C1 segment of cervical spinal cord (tissue), 14 donors: ENCODE data around the gene CDH4.

Experiments
- DNase-seq, 14 donors: peaks; one replicate each; lab custom pipeline; 2025; lab: John Stamatoyannopoulos, UW

The CDH4 gene

DNA sequence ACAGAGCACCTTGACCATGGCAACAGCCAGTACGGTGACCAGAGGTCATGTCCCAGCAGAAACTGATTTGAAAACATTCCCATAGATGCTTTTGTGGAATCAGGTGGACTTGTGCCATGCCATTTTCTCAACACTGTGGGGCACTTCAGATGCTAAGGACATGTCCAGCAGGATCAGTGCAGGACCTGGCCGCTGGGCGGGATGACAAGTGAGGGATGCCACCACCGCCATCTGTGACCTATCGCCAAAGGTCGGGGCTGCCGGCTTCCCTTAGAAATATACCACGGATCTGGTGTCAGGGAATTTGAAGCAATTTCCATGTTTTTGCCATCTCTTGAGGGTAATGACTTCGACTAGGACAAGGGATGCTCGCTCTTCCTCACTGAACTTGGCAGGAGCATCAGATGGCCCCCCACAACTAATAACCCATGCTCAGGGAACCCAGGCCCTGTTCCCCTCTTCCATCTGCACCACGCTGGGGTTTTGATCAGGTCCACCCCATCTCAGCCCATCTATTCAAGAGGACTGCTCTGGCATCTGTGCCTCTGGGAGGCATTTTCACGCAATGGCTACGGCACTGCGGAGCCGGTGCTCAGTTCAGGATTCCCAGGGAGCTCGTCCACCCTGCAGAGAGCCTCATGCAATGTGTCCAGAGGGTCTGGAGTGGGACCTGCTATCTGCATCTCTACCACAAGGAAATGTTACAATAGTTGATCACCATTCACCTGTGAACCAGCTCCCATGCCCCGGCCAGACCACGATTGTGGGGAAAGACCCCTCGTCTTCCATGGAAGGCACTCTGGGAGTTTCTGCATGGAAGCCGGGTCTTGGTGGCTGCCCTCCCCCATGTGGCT lies 511.1 kb downstream of the CDH4 start:
- no peak for DNase-seq

DNA sequence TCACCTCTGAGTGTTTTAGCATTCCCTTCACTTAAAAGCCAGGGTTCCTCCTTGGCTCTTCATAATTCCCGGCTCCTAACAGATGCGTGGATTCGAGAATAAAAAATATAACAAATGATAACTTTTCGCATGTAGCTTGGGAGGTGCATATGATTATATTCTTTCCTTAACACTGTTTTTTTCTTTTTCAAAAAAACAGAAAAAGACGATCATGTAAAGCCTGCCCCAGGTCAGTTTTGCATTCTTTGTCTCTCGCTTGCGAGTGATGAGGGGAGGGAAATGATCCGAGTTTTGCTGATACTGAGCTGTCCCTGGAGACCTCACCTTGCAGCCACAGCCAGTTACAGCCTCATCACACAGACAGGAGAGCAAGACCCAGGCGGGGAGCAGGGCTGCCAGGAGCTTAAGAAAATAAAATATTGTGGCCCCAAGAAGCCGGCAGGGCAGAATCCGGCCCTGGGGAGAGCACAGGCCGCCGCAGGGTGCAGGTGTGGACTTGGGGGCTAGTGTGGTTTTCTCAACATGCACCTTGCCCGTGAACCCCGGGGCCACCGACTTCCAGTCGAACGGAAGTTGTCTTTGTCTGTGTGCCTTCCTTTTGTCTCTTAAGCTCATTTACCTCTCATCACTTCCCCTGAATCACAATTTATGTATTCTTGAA lies 511.8 kb downstream of the CDH4 start:
- no peak for DNase-seq

DNA sequence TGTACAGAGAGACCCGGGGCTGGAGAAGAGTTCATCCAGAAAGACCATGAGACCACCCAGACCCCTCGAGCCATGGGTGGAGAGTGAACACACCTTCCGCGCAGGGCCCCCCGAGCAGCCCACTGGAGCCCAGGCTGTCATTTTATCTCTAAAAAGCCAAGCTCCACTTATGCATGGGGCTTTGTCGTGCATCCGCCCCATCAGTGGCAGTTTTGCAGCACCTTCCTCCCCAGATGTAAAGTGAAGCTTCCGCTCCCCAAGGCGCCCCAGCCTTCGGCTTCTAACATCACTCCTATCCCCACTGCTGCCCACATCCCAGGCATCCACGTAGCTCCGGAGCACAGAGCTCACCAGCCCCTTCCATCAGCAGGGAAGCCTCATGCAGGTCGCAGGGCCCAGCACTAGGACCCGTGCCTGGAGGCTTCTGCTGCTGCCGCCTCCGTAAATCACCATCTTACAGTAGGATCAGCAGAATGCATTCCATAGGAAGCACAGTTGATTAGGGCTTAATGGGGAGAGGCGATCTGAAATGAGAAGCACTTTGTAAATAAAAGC lies 512.5 kb downstream of the CDH4 start:
- DNase-seq, result no peak

DNA sequence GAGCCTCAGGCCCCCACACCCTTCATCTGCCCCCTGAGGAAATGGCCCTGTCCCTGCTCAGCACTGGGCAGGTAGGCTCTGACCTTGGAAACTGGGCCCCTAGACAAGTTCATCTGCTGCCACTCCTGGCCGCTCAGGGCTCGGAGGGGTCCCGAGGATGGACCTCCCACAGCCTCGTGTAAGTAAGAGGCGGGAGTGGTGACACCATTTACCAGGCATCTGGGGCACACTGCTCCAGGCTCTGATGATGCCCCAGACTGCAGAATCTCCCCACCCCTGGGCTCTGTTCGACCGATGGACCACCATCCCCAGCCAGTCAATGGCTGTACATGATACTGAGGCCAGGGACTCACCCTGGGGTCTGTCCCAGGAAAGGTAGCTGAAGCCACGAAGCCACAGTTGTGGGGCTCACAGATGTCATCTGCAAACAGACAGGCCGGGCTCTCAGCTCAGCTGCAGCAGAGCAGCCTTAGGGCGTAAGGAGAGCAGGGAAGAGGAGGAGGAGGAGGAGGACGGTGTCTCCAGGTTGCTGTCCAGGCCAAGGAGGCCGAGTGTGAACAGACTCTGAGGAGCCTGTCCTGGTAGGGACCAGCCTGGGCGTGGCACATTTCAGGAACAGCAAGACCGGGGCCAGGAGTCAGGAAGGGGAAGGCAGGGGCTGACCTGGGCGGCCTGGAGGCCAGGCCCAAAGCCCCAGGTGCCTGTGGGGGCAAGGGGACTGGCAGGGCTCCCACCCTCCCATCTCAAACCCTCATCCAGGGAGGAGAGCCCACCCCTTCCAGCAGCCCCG lies 513.2 kb downstream of the CDH4 start:
- no peak for DNase-seq

DNA sequence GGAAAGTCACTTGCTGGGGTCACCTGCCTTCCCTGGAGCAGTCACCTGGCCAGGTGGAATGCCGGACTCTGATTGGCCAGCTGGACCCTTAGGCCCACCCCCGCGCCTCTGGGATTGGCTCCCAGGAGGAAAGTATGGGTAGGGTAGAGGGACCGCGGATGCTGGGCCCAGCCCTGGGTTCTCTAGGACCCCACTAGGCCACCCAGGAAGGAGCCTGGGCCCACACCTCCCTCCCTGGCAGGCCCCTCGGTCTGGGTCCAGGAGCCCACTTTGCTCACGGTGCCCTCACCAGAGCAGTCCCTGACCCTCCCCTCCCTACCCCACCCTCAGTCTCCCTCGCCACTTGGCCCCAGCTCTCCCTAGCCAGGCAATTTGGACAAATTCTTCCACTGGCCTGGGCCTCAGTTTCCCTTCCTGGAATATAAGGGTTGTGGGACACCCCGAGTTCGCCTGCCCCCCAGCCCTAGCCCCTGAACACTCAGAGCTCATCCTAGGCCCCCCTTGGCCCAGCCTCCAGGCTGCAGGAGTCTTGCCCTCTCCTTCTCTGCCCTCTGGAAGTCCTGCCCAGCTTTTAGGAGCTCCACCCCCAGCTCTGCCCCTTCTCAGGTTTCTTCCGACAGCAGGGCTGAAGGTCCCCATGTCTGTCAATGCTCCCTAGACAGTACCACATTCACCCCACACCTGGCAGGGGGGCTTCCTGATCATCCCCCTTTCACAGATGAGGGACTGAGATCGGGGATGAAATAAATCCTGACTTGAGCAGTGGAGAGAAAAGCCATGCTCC lies 514.0 kb downstream of the CDH4 start:
- DNase-seq, result no peak

DNA sequence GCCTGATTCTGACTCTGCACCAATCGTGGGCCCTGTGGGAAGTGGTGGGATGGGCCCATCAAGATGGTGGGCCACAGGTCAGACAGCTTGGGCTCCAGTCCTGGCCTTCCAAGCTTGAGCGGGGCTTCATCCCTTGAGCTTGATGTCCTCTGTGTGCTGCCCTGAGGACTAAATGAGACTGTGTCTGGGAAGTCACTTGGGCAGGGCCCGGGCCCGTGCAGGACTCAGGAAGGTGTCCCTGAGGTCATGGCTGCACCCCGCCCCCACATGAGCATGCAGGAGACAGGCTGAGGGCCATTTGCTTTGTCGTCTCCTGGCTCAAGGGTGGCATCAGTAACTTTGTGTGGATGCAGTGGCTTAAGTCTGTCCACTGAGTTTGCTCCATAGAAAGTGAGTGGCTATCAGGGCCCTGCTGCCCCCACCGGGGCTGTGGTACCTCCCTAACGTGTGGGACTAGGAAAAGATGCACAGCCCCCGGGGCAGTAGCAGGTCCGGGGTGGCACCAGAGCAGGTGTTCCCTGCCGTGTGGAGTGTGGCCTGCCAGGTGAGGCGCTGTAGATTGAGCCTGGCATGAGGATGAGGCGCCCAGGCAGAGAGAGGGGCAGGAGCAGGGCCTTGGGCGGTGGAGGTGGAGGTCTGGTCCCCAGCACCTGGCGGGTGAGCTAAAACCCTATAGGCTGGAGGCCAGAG lies 515.0 kb downstream of the CDH4 start:
- DNase-seq, result no peak

DNA sequence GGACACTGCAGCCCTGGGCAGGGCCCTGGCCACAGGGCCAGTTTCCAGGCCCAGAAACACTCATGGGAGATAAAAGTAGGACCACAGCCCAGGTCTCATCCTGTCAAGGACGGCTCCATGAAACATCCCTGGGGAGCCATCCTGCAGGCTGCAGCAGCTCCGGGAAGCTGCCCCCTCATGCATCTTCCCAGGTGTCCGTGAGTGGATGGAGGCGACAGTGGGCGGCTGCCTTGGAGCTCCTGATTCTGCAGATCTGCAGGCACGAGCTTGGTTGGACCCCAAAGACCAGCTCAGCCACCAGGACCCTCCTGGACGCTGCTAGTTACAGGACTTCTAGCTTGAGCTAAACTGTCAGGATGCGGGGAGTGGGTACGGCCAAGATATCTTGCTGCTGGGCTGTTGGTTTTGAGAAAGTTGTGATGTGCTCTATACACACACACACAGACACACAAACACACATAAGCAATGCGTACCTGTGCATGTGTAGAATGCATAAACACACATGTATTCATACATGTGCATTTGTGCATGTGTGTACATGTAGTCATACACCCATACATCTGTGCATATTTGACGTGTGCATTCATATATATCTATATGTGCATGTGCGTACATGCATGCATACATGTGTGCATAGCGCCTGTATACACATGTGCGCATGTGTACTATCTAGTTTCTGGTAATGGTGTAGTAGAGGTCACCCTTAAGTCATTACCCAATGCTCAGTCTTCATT lies 515.9 kb downstream of the CDH4 start:
- no peak for DNase-seq

DNA sequence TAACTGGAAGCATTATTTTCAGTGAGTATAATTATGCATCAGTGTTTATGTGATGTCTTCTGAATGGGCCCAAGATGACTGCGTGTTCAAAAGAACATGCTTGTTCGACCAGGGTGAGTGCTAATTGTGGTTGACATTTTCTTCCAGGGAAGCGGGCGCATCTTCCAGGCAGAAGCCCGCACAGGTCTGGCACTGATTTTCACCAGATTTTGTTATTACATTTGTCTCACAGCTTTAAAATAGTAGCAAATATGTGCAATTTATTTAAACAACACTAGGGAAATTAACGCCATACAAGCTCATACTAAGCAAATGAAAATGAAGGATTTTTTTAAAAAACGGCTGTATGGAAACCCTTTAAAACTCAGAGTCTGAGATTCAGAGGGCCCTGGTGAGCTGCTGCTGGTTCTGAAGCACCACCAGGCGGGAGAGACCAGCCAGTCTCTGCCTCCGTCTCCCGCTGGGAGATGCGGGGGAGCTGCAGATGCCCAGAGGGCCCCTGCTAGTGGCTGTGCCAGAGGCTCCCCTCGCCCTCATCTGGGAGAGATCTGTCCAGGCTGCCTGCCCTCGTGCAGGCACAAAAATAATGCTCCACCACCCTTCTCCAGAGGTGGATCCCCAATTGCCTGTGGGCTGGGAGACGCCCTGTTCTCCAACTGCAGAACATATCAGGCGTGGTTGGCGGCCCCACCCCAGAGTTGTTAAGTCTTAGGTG lies 516.7 kb downstream of the CDH4 start:
- no peak for DNase-seq

DNA sequence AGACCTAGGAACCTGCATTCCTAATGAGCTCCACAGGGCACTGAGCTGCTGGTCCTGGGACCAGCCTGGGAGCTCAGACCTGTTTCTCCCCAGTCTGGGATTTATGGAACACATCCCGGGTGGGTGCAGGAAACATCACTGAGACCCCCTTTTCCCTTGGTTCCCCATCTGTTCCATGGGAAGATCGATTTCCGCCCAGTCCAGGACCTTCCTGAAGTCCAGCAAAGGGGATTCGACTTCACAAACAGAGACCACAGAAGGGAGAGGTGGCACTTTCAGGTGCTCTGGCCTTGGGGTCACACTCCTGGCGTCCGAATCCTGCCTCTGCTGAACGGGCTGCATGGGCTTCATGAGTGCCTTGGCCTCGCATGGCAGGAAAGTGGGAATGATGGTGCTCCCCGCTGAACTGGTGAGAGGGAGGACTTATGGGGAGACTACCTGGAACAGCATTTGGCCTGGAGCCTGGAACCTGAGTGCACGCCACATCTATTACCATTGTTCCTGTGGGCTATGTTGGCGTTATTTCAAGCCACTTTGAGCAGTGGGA lies 517.3 kb downstream of the CDH4 start:
- no peak for DNase-seq

DNA sequence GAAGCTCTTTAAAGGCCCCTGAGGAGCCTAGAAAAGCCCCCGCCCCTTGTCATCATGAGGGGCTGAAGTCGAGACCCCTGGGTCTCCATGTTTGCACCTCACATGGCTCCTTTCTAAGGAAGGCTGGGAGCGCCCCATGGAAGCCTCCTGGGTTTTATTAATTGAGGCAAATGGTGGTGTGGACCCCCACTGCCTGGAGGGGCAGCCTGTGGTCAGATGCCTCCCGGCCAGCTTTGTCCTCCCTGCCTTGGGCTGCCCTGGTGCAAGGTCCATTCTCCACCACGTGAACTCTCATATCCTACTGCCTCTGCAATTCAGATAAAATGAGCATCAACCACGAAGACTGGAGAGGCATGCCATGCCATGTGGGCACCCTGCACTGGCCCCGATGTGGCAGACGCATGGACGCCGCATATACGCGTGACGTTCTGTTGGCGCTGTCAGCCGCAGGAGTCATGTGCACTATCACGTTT lies 518.1 kb downstream of the CDH4 start:
- no peak for DNase-seq

DNA sequence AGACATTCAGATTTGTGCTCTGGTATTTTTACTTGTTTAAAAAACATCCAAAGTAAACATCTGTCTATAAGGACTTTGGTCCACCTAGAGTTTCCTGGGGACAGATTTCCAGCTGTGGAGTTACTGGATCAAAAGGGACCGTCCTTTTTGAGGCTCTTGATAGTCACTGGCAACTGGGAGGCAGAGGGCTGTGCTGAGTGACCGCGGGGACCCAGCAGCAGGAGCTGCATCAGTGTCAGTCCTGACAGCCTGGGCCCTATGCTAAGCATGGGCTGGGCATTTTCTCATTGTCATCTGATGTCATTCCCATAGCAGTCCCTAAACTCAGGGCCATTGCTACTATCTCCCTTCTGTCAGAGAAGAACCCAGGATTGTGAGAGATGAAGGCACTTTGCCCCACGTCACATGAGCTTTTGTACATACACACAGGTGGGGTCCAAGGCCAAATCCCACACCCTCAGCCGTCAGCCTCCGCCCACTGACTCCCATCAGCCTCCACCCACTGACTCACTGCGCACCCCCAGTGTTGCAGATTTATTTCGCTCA lies 519.8 kb downstream of the CDH4 start:
- DNase-seq, result no peak

DNA sequence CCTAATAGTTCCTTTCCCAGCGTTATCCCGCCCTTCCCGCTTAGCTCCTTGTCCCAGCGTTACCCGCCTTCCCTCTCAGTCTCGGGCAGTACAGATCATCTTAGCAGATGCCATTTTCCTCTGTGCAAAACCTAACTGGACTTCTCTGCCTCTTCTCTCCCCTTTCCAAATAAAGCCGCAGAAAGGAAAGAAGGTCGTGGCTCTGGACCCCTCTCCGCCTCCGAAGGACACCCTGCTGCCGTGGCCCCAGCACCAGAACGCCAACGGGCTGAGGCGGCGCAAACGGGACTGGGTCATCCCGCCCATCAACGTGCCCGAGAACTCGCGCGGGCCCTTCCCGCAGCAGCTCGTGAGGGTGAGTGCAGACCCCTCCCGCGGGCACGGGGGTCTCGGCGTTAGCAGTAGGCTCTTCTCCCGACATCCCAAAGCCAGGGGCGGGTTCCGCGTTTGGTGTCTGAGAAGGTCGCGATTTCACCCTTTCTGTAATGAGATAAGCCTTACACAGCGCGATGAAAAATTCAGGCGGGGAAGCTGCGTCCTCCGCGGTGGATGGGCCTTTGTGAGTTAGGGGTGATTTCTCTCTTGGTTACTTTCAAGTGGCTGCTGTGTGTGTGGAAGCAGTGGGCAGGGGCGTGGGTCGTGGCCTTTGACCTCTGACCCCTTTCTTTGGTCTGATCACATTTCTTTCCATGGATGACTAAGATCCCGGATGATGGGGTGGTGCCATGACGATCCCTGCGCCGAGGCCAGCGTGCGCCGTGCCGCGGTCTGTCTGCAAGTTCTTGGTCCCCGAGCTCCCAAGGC lies 521.0 kb downstream of the CDH4 start:
- DNase-seq, result no peak

DNA sequence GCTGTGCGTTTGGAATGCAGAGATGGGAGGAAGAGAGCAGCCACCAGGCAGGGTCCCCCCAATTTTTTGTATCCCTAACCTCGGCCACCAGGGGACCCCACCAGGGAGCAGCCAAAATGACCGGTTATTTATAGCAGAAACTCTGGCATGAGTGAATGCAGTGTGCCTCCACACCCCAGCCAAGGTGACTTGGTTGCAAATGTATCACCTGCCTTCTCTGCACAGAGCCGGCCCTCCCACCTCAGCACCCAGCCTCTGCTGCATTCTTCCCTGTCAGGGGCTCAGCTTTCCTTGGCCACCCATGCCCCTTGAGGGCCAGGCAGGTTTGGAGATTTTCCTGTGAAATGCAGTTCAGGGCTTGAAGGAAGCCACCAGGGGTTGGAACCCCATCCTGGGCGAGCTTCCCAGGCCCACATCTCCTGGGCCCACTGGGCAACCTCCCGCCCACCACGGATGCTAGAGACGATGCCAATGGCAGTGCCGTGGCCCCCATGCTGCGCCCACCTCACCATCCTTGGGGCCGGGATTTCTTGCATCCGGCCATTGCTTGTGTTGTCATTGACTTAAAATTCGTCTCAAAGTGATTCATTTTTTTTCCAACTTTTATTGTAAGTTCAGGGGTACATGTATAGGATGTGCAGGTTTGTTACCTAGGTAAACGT lies 522.0 kb downstream of the CDH4 start:
- DNase-seq, result no peak

DNA sequence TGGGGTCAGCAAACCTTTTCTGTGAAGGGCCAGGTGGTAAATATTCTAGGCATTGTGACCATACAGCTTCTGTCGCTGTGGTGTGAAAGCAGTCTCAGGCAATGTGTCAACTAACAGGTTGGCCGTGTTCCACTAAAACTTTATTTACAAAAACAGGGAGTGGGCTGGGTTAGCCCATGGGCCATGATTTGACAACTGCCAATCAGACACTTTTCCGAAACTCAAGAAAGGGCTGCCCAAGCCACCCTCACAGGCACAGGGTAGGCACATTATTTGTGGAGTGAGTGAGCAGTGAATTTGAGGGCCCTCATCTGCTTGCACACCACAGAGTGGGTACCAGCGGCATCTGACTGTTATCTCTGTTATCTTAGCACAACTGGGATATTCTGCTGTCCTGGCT lies 523.4 kb downstream of the CDH4 start:
- DNase-seq, result no peak

DNA sequence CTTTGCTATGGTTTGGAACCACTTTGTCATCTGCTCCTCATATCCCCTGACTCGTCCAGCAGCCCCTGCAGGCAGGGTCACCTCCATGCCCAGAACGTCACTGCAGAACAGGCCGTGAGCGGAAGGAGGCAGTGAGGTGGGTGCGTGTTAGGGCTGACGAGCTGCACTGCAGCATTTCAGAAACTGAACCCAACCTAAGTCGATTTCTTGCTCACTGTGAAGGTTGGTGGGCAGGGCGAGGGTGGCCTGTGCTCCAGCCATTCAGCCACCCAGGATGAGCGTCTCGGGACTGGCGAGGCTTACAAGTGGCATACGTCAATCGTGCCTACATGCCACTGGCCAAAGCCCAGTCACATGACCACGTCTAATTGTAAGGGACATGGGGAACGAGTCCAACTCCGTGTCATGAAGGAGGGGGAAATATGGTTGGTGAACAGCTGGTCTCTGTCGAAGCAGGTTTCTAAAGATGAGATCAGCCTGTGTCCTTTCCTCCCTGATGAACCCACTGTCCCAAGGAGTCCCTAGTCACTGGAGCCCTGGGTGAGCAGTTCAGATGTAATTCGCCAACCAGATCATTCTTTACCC lies 524.5 kb downstream of the CDH4 start:
- DNase-seq, result no peak

DNA sequence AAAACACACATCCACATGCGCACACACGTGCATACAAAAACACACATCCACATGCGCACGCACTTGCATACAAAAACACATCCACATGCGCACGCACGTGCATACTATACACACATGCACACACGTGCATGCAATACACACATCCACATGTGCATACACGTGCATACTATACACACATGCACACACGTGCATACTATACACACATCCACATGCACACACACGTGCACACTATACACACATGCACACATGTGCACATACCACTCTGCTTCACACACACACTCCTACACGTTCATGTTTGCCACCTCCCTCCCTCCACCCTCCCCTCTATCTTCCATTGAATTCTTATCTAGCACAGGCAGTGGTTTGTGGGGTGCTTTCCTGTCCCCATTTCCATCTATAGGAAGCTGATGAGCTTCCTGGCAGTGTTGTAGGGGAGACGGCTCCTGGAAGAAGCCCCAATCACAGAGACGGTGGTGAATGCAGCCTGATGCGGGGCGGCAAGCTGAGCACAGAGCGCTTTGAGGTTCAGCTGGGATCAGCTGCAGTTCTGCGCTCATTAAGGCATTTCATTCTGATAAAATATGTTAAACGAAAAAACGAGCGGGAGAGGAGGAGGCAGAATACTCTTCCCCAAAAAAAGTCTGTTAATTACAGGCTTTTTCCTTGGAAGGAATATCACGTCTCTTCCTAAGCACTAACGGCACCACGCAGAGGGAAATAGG lies 525.9 kb downstream of the CDH4 start:
- no peak for DNase-seq
